Islet precursor cell (in vitro differentiated cells): ENCODE results near the gene ZP3.
"Not testable (repeated sequence)": the region's sequence is repeated elsewhere in the genome, so short reads cannot be mapped to it uniquely, and the experiment has no call there.

Experiments
- DNase-seq: peaks from one replicate; pipeline ENCODE4 v3.0.0-alpha.2; 2018

ZP3 gene

GRCh38 chr7:76407718-76408117 is 17.0 kb upstream of the ZP3 start:
- no peak for DNase-seq

- no peak for DNase-seq
Observed at GRCh38 chr7:76408121-76408560, 16.6 kb upstream of the ZP3 start.

DNA sequence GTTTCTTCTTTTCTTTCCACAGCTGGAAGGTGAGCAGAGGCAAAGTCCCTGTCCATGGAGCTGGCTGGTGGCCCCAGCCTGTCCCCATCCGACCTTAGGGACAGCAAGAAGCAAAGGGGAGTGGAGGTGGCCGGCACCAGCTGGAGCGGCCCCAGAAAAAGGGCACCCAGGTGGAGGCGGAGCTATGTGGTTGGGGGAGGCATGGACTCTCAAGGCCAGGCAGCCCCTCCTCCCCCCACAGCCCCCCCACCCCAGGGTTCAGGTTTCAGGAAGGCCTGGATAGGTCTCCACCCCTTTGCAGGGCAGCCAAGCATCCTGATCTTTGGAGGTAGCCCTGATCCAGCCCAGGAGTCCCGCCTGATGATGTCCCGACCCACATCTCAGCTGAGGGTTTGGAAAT is 15.2 kb upstream of the ZP3 start, which contains the start of gene SSC4D:
Gene SSC4D (minus strand): TSS at position 161 of the 400 bp plus-strand sequence. CDS start 5,258 bp downstream, outside the sequence.
- peak; percentile 93 for DNase-seq

- DNase-seq, result no peak
Observed at GRCh38 chr7:76411626-76412025, 13.1 kb upstream of the ZP3 start.

DNA sequence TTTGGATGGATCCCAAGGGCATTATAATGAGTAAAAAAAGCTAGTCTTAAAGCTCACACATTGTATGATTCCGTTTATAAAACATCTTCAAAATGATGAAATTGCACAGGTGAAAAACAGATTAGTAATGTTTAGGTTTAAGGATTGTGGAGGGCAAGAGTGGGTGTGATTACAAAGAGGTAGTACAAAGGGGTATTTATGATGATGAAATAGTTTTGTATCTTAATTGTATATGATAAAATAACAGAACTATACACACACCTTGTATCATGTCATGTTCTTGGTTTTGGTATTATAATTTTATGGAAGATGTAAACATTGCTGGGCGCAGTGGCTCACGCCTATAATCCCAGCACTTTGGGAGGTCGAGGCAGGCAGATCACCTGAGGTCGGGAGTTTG is 12.5 kb upstream of the ZP3 start:
- no peak for DNase-seq

DNA sequence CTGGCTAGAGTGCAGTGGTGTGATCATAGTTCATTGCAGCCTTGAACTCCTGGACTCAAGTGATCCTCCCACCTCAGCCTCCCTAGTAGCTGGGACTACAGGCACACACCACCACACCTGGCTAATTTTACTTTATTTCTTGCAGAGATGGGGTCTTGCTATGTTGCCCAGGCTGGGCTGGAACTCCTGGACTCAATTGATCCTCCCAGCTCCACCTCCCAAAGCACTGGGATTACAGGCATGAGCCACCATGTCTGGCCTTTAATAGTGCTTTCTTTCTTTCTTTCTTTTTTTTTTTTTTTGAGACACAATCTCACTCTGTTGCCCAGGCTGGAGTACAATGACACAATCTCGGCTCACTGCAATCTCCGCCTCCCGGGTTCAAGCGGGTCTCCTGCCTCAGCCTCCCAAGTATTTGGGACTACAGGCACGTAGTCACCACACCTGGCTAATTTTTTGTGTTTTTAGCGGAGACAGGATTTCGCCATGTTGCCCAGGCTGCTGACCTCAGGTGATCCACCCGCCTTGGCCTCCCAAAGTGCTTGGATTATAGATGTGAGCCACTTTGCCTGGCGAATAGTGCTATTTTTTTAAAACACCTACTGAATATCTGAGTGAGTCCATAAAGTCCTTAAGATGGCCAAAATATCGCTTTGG is 7.0 kb upstream of the ZP3 start:
- not testable (repeated sequence) for DNase-seq

- peak; percentile 96 for DNase-seq
Observed at GRCh38 chr7:76421097-76421496, 3.7 kb upstream of the ZP3 start.

- DNase-seq, result peak; percentile 68
Observed at GRCh38 chr7:76423666-76424412, 911 bp upstream of the ZP3 start.

- no peak for DNase-seq
Observed at GRCh38 chr7:76425156-76425555, 406 bp downstream of the ZP3 start.

DNA sequence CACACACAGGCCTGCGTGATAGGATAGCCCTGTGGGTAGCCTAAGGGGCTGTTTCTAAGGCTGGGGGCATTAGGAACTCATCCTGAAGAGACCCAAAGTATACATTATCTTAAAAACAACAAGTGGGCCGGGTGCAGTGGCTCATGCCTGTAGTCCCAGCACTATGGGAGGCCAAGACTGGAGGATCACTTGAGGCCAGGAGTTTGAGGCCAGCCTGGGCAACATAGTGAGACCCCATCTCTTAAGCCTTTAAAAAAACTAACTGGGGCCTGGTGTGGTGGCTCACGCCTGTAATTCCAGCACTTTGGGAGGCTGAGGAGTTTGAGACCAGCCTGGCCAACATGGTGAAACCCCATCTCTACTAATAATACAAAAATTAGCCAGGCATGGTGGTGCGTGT is 808 bp downstream of the ZP3 start:
- not testable (repeated sequence) for DNase-seq

DNA sequence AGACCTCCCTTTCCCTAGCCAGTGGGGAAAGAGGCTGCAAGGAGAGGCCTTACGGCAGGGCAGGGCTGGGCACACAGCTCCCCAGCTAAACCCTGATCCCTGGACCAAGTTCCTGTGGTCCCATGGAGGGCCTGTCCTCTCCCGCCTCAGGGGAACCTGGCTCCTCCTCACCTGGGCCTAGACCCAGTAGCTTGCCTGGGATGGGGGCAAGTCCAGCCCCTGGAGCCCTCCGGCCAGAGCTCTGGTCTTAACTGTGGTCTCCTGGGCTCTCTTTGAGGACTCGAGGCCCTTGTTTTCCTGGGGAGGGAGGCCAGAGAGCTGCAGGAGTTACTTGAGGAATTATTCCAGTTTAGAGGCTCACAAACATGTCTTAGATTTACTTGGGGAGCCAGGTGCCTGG is 1.5 kb downstream of the ZP3 start:
- DNase-seq, result no peak

DNA sequence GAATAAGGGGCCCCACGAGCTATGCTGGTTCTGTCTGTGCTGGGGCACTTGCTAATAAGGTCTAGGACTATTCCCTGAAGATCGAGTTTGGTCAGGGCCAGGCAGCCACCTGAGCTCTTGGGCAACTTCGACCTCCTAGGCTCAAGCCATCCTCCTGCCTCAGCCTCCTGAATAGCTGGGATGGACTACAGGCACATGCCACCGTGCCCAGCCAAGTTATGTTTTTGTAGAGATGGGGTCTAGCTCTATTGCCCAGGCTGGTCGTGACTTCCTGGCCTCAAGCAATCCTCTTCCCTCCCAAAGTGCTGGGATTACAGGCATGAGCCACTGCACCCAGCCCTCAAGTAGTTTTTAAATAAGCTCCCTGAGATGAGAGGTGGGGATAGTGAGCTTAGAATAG is 2.9 kb downstream of the ZP3 start:
- DNase-seq, result no peak

DNA sequence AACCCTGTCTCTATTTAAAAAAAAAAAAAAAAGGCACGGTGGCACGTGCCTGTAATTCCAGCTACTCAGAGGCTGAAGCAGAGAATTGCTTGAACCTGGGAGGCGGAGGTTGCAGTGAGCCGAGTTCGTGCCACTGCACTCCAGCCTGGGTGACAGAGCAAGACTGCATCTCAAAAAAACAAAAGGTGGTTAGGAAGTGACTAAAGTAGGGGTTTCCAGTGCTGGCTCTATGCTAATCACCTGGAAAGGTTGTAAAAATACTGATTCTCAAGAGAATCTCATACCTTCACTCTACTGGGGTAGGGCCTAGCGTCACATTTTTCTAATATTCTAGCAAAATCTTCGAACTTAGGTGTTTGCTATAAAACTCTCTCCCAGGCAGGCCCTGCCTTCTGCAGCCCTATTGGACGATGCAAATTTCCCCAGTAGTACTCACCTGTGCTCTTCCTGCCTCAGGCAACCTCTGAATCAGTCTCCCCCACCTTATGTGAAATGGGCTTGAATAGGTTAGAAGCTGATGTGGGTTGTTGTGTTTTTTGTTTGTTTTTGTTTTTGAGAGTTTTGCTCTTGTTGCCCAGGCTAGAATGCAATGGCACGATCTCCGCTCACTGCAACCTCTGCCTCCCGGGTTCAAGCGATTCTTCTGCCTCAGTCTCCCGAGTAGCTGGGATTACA is 3.5 kb downstream of the ZP3 start:
- DNase-seq, result no peak

- peak; percentile 56 for DNase-seq
Observed at GRCh38 chr7:76428868-76429805, 4.4 kb downstream of the ZP3 start.

GRCh38 chr7:76430211-76430610 is 5.5 kb downstream of the ZP3 start:
- DNase-seq, result no peak

DNA sequence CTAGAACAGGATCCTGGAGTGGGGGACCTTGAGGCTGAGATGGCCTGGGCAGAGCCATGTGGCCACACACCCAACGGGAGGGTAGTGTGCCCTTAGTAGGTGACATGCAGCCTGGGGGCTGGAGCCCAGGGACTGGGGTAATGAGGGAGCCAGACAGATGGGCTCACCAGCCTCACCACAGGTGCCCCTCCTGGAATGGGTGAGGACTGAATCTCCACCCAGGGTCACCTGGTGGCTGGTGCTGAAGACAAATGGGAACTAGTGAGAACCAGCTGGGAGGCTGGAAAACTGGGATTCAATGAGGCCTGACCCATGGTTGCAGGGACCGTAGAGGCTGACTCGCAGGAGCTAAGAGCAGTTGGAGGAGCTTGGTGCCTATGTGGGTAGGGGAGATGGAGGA is 6.1 kb downstream of the ZP3 start:
- DNase-seq, result no peak

DNA sequence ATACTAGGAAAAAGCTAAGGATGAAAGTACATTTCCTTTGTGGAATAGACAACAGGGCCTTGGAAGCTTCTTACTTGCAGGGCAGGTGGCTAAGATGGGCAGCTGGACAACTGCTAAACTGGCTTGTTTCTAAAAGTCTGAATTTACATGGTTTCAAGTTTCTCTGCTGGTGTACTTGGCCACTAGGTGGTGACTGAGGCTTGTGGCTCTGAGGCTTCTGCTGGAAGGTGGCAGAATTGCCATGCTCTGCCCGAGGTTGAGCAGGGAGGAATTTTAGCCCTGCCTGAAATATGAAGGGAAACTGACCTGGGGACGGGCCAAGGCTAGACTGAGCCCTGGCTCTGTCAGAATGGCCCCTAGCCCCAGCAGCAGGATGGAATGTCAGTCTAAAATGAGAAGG is 13.1 kb downstream of the ZP3 start:
- DNase-seq, result peak; percentile 90

DNA sequence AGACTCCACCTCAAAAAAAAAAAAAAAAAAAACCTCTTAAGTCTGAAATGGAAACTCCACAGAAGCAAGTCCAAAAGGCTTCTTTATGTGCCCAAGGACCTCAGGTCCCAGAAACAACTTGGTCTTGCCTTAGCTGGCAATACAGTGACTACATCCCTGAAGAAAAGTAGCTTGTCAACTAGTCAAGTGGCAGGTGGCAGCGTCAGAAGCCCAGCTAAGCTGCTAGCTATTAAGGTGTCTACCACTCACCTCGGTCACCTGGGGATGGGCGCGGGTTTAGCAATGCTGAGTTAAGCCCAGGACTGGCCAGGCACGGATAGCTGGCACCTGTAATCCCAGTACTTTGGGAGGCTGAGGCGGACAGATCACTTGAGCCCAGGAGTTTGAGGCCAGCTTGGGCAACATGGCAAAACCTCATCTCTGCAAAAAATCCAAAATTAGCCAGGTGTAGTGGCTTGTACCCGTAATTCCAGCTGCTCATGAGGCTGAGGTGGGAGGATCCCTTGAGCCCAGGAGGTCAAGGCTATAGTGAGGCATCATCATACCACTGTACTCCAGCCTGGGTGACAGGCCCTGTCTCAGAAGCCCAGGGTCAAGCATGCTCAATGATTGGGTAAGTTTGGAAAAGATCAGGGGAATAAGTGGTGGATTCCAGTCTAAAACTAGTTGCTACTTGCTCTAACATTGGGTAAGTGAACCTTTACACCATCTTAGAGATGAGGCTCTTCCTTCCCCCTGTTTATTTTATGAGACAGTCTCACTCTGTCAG is 14.6 kb downstream of the ZP3 start:
- not testable (repeated sequence) for DNase-seq

DNA sequence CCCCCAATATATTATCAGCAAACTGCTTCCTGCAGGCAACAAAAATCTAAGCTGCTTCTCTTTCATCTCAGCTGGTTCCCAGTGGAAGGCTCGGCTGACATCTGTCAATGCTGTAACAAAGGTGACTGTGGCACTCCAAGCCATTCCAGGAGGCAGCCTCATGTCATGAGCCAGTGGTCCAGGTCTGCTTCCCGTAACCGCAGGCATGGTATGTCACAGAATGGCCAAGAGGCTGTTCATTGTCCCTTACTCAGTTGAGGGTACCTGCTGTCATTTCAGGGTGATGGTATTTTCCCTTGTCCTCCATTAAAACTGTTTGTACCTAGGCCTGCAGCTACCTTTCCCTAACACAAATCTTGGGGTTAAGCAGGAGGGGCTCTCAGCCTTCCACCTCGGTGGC is 15.7 kb downstream of the ZP3 start:
- DNase-seq, result not testable (repeated sequence)

DNA sequence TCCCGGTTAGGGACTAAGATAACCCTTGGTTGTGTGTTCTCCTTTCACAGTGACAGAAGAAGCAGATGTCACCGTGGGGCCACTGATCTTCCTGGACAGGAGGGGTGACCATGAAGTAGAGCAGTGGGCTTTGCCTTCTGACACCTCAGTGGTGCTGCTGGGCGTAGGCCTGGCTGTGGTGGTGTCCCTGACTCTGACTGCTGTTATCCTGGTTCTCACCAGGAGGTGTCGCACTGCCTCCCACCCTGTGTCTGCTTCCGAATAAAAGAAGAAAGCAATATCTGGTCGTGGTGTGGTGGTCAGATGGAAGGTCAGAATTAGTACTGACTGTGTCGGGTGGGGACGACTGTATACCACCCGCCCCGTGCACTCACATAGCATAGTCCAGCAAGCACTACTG is 17.0 kb downstream of the ZP3 start:
- not testable (repeated sequence) for DNase-seq

- not testable (repeated sequence) for DNase-seq
Observed at GRCh38 chr7:76442664-76443446, 18.1 kb downstream of the ZP3 start.
